Endothelial cell of umbilical vein (primary cell): ENCODE data around the gene CELSR2. TPM values are rescaled to one million over a fixed set of nuclear protein-coding genes. Genes with fewer than 3 reads are reported as not detected.

Source experiments
- BruUV-seq: library from RNA; stranded (reverse); fragments of 400-500 nt; replicated peaks from 2 replicates; lab custom pipeline; 2021; lab: Mats Ljungman, UMichigan
- CTCF ChIA-PET: fragments of 300-600, 350-600 bp; sonication (Branson Sonifier 250); formaldehyde crosslinking; loops from one replicate; lab custom pipeline; 2021; ENCODE audit warnings: antibody characterized with exemption, inconsistent platforms; lab: Charles Lee
- POLR2A ChIA-PET: fragments of 300-600, 350-600 bp; sonication (Branson Sonifier 250); formaldehyde crosslinking; loops from one replicate; lab custom pipeline; 2021; ENCODE audit warnings: antibody characterized with exemption, inconsistent platforms; lab: Charles Lee
- DNase-seq: peaks from one replicate; pipeline ENCODE4 v3.0.0-alpha.2; 2011; ENCODE audit warnings: low read depth, low spot score
- FAIRE-seq: peaks from 2 replicates; lab custom pipeline; 2011; peaks lifted over from hg19 to GRCh38; lab: Jason Lieb, UNC
- H2AFZ ChIP-seq: 2 replicates; pipeline ENCODE4 v1.6.0; 2012; ENCODE audit warnings: low read depth, low read length, control low read depth, inconsistent platforms
- H3K27ac ChIP-seq: 2 replicates; pipeline ENCODE4 v1.5.1; 2011; ENCODE audit warnings: low read depth, mild to moderate bottlenecking, control low read depth, low read length, moderate library complexity; ENCODE audit not compliant: insufficient read depth
- H3K27me3 ChIP-seq, 2 experiments: 2 replicates each; pipeline versions ENCODE4 v1.6.0 to v1.6.1; 2011; ENCODE audit warnings: low read length in 2 of 2, mixed read lengths in 1 of 2; ENCODE audit not compliant: control insufficient read depth in 2 of 2, insufficient read depth in 2 of 2
- H3K36me3 ChIP-seq, 2 experiments: 2 replicates in 1 of 2; 3 replicates in 1 of 2; pipeline ENCODE4 v1.5.1; 2011; ENCODE audit warnings: low read length in 2 of 2, mild to moderate bottlenecking in 1 of 2, moderate library complexity in 1 of 2; ENCODE audit not compliant: control insufficient read depth in 2 of 2, insufficient read depth in 2 of 2; ENCODE audit errors: extremely low read depth in 1 of 2
- H3K4me1 ChIP-seq: 3 replicates; pipeline ENCODE4 v1.5.1; 2011; ENCODE audit warnings: mild to moderate bottlenecking, low read length; ENCODE audit not compliant: control insufficient read depth, insufficient read depth; ENCODE audit errors: extremely low read depth
- H3K4me2 ChIP-seq: 2 replicates; pipeline ENCODE4 v1.6.1; 2011; ENCODE audit warnings: low read length, control low read depth, mixed read lengths; ENCODE audit not compliant: insufficient read depth
- H3K4me3 ChIP-seq, 3 experiments: fragments of 200-600 bp in 1 of 3; sonication (generic), shearing (Covaris generic) in 1 of 3; replicated peaks in 1 of 3; 2 replicates each; pipeline ENCODE4 v1.5.1; 2011 to 2016; ENCODE audit warnings: control low read depth in 3 of 3, low read length in 3 of 3, mild to moderate bottlenecking in 2 of 3, inconsistent platforms in 1 of 3, low read depth in 1 of 3, moderate library complexity in 1 of 3; ENCODE audit not compliant: insufficient read depth in 1 of 3
- H3K79me2 ChIP-seq: 2 replicates; pipeline ENCODE4 v1.6.0; 2012; ENCODE audit warnings: low read length, inconsistent platforms; ENCODE audit not compliant: control insufficient read depth, insufficient read depth
- H3K9ac ChIP-seq: replicated peaks from 2 replicates; pipeline ENCODE3; 2011; ENCODE audit warnings: low read length, control low read depth; ENCODE audit not compliant: insufficient read depth; ENCODE audit errors: extremely low read depth
- H3K9me1 ChIP-seq: replicated peaks from 3 replicates; pipeline ENCODE4 v1.6.0; 2011; ENCODE audit warnings: mild to moderate bottlenecking, low read length; ENCODE audit not compliant: control insufficient read depth, insufficient read depth; ENCODE audit errors: extremely low read depth
- H3K9me3 ChIP-seq: replicated peaks from 2 replicates; pipeline ENCODE4 v1.5.1; 2012; ENCODE audit warnings: low read length, inconsistent platforms; ENCODE audit not compliant: control insufficient read depth, insufficient read depth
- H4K20me1 ChIP-seq: replicated peaks from 2 replicates; pipeline ENCODE3; 2011; ENCODE audit warnings: mild to moderate bottlenecking, low read length; ENCODE audit not compliant: control insufficient read depth, insufficient read depth; ENCODE audit errors: extremely low read depth
- EZH2 ChIP-seq: IDR thresholded peaks from 2 replicates; pipeline ENCODE4 v1.6.1; 2012; ENCODE audit warnings: borderline replicate concordance, low read depth, mild to moderate bottlenecking, moderate library complexity, low read length, inconsistent platforms; ENCODE audit not compliant: severe bottlenecking
- FOS ChIP-seq: IDR thresholded peaks from 2 replicates; pipeline ENCODE4 v1.6.1; 2011; ENCODE audit warnings: mild to moderate bottlenecking, low read length, moderate library complexity, borderline replicate concordance; ENCODE audit not compliant: insufficient read depth
- GATA2 ChIP-seq: IDR thresholded peaks from 2 replicates; pipeline ENCODE4 v1.7.0; 2011; ENCODE audit warnings: low read depth, mild to moderate bottlenecking, moderate library complexity, mixed read lengths, low read length; ENCODE audit not compliant: insufficient read length, insufficient read depth
- JUN ChIP-seq: IDR thresholded peaks from 2 replicates; pipeline ENCODE4 v1.6.1; 2011; ENCODE audit warnings: borderline replicate concordance, low read depth; ENCODE audit not compliant: insufficient read length, insufficient read depth
- MYC ChIP-seq: IDR thresholded peaks from one replicate; pipeline ENCODE4 v1.6.1; 2011; ENCODE audit warnings: mild to moderate bottlenecking, low read depth, low read length
- POLR2A ChIP-seq: IDR thresholded peaks from 2 replicates; pipeline ENCODE4 v1.6.1; 2012; ENCODE audit warnings: low read depth, mild to moderate bottlenecking, control low read depth, low read length
- POLR2AphosphoS5 ChIP-seq: IDR thresholded peaks from 2 replicates; pipeline ENCODE4 v1.6.1; 2012; ENCODE audit warnings: low read depth, mild to moderate bottlenecking, control low read depth, low read length, moderate library complexity; ENCODE audit not compliant: insufficient read depth
- dilution Hi-C: fragments of 300-500 bp; cut with MboI; formaldehyde crosslinking; loops from one replicate; pipeline ENCODE4 v1.15.0; 2019; ENCODE audit warnings: low sequenced_read_pairs; ENCODE audit not compliant: extremely low pct_ligation_motif_present
- intact Hi-C: fragments of 100-400 bp; cut with micrococcal nuclease; formaldehyde crosslinking; loops from one replicate; pipeline ENCODE4 v1.10.0; 2022
- polyA plus RNA-seq, 4 experiments: library from polyadenylated mRNA; depleted of rRNA in 3 of 4; stranded (reverse) in 3 of 4; unstranded in 1 of 4; fragments of >200 nt; gene quantifications; 2 replicates each; pipeline versions ENCODE4 v1.2.1 to v1.2.3, GENCODE V29; 2011 to 2012; ENCODE audit warnings: missing spikeins in 1 of 4
- total RNA-seq: library from RNA; stranded (reverse); gene quantifications from 2 replicates; pipeline ENCODE4 v1.2.3, GENCODE V29; 2021
- TF ChIP-seq, protein P1 (sequence below), 2 donors: IDR thresholded peaks; 1 replicate in 1 of 2; 2 replicates in 1 of 2; pipeline ENCODE4 v1.5.1; 2011; ENCODE audit warnings: low read length in 2 of 2, mild to moderate bottlenecking in 2 of 2, moderate library complexity in 2 of 2, control low read depth in 1 of 2, inconsistent platforms in 1 of 2, low read depth in 1 of 2; ENCODE audit not compliant: insufficient read depth in 1 of 2; ENCODE audit errors: extremely low read depth in 1 of 2
- TF ChIP-seq, protein P2 (sequence below): IDR thresholded peaks from 2 replicates; pipeline ENCODE4 v1.6.1; 2011; ENCODE audit not compliant: insufficient read depth, insufficient read length

The CELSR2 gene
- total and polyA plus RNA-seq, 2 donors (not counting 3 experiments of a cell fraction or from before 2014, with no cell fraction given): 0.90 to 1.4 TPM

DNA sequence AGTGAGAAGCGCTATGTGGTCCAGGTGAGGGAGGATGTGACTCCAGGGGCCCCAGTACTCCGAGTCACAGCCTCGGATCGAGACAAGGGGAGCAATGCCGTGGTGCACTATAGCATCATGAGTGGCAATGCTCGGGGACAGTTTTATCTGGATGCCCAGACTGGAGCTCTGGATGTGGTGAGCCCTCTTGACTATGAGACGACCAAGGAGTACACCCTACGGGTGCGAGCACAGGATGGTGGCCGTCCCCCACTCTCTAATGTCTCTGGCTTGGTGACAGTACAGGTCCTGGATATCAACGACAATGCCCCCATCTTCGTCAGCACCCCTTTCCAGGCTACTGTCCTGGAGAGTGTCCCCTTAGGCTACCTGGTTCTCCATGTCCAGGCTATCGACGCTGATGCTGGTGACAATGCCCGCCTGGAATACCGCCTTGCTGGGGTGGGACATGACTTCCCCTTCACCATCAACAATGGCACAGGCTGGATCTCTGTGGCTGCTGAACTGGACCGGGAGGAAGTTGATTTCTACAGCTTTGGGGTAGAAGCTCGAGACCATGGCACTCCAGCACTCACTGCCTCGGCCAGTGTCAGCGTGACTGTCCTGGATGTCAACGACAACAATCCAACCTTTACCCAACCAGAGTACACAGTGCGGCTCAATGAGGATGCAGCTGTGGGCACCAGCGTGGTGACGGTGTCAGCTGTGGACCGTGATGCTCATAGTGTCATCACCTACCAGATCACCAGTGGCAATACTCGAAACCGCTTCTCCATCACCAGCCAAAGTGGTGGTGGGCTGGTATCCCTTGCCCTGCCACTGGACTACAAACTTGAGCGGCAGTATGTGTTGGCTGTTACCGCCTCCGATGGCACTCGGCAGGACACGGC, 2.2 kb downstream of the CELSR2 start:
- Histone ChIP-seq H3K9me3 (no peaks in the 10 kb centered on the region), H3K9me1 (no peaks in the 10 kb centered on the region), H3K4me2 (no peak overlapping the region), H3K27ac (no peak overlapping the region), H4K20me1 (no peaks in the 10 kb centered on the region), H3K79me2 (no peaks in the 10 kb centered on the region), H3K9ac (no peak overlapping the region), H2AFZ (no peak overlapping the region), H3K4me3 (no peak overlapping the region), H3K27me3 (peaks cover 3 to 10% of the 10 kb centered on the region in 2 experiments), H3K4me1 (no peaks in the 10 kb centered on the region), H3K36me3 (no peaks in the 10 kb centered on the region)
- POLR2A ChIA-PET: no interaction called here
- BruUV-seq: no TSS peak
- CTCF ChIA-PET: interaction anchor here (1.4 to 2.7 kb wide), 6 partner anchors 12 to 281 kb away, joined by 3 to 22 read pairs (median 4); no protein-coding TSS in a partner anchor
- FAIRE-seq: no peak
- no peak for DNase-seq
- intact Hi-C loops (no loop called here), dilution Hi-C loops (no loop called here)
- no peak for TF ChIP-seq JUN
- no peak for TF ChIP-seq FOS
- TF ChIP-seq POLR2AphosphoS5: no peak
- TF ChIP-seq, protein P1, sequence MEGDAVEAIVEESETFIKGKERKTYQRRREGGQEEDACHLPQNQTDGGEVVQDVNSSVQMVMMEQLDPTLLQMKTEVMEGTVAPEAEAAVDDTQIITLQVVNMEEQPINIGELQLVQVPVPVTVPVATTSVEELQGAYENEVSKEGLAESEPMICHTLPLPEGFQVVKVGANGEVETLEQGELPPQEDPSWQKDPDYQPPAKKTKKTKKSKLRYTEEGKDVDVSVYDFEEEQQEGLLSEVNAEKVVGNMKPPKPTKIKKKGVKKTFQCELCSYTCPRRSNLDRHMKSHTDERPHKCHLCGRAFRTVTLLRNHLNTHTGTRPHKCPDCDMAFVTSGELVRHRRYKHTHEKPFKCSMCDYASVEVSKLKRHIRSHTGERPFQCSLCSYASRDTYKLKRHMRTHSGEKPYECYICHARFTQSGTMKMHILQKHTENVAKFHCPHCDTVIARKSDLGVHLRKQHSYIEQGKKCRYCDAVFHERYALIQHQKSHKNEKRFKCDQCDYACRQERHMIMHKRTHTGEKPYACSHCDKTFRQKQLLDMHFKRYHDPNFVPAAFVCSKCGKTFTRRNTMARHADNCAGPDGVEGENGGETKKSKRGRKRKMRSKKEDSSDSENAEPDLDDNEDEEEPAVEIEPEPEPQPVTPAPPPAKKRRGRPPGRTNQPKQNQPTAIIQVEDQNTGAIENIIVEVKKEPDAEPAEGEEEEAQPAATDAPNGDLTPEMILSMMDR (IDR thresholded peaks at IDR 0.05; ENCODE audit: extremely low read depth in 1 of 2, insufficient read depth in 1 of 2, low read depth in 1 of 2, low read length in 2 of 2): no peak
- no peak for TF ChIP-seq EZH2
- TF ChIP-seq POLR2A: no peak
- TF ChIP-seq, protein P2, sequence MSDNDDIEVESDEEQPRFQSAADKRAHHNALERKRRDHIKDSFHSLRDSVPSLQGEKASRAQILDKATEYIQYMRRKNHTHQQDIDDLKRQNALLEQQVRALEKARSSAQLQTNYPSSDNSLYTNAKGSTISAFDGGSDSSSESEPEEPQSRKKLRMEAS: no peak
- TF ChIP-seq MYC: no peak
- no peak for TF ChIP-seq GATA2
